GM18861 (cell line): Measurements from ENCODE around the gene PSAPL1.

Source experiments
- ATAC-seq: cut with Tn5 transposase; IDR thresholded peaks from one replicate; pipeline ENCODE4 v1.9.1; 2021; ENCODE audit not compliant: unreplicated experiment

PSAPL1 gene

GRCh38 chr4:7420661-7421040 lies 14.1 kb downstream of the PSAPL1 start:
- no peak for ATAC-seq

DNA sequence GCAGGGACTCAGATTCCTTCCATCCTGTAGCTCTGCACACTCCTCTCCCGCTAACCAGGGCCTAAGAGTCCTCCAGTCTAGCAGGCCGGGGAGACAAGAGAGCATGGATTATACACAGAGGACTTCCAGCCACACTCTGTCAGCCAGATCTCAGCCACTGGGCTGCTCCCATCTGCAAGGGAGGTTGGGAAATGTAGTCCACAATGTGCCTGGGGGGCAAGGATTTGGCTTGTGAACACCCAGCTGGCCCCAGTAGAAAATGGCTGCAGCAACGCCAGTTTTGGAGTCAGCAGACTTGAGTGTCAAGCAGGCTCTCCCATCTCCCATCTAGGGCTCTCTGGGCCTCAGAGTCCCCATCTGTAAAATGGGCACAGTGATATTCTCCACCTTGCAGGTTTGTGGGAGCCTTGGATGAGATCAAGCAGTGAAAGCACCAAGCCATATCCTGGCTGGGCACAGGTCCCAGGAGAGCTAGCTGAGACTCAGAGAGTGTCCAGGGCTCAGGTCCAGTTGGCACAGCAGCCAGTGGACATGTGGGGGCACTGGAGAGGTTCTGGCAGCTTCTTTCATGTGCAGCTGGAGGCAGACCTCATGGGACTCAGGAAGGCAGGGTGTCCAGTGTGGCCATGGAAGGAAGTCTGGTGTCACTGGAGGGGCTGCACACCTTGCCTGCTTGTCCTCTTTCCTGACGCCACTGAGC lies 14.6 kb downstream of the PSAPL1 start:
- ATAC-seq = no peak

GRCh38 chr4:7418131-7418943 lies 16.4 kb downstream of the PSAPL1 start:
- no peak for ATAC-seq

- ATAC-seq = no peak
These were observed 17.1 kb downstream of the PSAPL1 start for GRCh38 chr4:7417639-7418038.

- no peak for ATAC-seq
These were observed 17.8 kb downstream of the PSAPL1 start for GRCh38 chr4:7416745-7417432.

DNA sequence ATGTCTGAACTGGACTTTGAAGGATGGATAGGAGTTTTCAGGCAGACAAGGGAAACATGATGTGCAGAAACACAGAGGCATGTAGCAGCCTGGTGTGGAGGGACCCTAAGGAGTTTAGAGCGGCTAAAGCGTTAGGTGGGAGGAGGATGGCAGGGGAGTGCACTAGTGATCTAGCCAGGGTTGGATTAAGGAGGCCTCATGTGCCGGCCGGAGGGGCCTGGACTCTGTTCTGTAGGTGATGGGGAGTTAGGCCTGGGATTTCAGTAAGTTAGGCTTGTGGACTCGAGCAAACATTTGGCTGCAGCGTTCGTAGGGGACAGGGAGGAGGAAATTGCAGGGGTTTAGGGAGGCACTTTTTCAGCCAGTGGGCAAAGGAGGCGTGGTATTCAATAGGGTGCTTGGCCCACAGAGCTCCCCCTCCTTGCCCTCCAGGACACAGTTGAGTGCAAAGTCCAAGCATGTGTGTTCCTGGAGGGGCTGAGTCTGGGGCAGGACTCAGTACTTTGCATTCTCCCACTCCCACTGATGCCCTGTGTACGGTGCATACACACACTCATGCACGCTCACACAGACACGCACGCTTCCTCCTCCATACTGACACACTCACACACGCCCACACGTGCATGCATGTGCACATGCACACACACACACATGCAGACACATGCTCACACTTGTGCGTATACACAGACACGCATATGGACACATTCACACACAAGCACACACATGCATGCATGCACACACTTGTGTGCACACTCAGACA lies 18.6 kb downstream of the PSAPL1 start:
- no peak for ATAC-seq

DNA sequence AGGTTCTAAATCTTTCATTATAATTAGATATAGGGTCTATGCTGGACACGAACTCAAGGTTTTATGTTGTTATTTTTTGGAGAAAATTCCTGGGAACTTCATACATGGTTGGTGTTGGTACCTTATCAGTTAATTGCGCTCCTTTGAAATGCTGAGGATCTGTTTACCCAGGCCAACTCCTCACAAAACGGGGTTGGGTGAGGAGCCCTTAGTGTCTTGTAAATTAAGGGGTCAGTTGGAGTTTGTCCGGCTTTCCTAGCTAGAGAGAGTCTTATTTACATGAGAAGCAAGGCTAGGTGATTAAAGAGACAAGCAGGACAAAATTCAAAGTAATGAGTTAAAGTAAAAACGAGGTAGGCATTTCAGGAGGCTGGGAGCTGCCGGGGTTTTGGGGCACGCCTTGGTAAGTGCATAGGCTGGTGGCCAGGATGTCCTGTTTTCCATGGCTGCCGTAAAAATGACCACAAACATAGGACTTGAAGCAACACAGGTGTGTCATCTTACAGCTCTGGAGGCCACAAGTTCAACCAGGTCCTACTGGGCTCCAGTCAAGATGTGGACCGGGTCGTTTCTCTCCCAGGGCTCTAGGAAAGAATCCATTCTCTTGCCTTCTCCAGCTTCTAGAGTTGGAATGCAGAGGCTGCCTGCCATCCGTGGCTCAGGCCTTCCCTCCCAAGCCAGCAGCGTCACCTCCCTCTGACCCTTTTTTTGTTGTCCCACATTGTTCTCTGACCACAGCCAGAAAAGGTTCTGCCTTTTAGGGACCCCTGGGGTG lies 19.8 kb downstream of the PSAPL1 start:
- ATAC-seq = no peak

GRCh38 chr4:7414046-7414445 lies 20.7 kb downstream of the PSAPL1 start:
- peak; percentile 14 for ATAC-seq

GRCh38 chr4:7412554-7412912 lies 22.2 kb downstream of the PSAPL1 start:
- ATAC-seq = no peak

DNA sequence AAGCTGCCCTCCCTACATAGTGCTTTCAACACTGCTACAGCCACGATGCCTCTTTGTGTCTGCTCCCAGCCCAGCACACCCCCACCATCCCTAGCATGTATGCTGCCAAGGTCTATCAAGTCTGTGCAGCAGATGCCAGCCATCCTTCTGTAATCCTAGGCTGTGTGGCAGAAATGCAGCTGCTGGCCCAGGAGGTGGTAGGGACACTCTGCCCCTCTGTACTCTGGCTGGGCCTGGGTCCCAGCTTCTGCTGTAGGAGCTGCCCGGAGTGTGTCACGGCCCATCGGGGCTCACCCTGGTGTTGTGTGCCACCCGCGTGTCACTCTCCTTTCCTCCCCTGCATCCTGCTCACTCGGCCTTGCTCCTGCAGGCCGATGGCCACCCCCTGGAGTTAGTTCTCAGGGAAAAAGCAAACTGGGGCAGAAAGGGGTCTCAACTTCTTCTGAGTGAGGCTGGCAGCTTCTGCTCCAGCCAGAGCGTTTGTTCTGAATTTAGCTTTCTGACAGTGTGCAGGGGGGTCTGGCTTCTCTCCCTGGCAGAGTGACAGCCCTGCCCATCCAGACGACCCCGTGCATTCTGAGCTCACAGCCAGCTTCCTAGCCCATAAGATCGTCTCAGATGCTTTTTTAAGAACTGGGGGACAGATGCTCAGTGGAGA lies 22.7 kb downstream of the PSAPL1 start:
- ATAC-seq = no peak

GRCh38 chr4:7411491-7411890 lies 23.2 kb downstream of the PSAPL1 start:
- no peak for ATAC-seq

DNA sequence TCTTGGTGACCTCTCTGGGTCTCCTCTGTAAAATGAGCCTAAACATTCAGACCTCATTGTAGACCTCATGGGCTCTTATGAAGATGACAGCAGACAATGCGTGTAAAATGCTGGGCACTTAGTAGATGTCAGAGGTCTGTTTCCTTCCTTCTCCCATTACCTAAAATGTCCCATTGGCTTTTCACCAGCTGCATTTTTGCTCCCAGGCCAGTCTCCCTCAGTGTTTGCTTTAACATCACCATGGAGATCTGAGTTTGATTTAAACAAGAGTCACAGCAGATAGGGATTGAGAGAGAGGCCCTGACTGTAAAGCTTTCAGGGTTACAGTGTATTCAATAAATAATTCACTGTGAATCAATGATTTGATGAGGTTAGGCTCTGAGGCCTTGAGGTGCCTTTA lies 24.3 kb downstream of the PSAPL1 start:
- no peak for ATAC-seq

GRCh38 chr4:7408166-7408565 lies 26.6 kb downstream of the PSAPL1 start:
- no peak for ATAC-seq

DNA sequence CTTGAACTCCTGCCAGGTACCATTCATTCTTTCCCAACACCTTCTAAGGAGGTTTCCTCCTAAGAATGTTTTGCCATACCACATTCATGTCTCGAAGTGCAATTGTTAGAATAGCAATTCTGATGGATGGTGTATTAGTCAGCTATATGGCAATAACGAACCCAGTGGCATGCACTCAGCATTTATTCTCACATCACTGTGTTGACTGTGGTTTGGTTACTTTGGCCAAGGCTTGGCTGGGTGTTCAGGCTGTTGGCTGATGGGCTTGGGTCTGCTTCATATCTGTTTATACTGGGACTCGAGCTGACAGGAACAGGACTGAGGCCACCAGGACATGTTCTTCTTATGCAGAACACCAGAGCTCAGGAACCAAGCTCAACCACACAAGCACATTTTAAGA lies 31.7 kb downstream of the PSAPL1 start:
- ATAC-seq = no peak

- no peak for ATAC-seq
These were observed 32.2 kb downstream of the PSAPL1 start for GRCh38 chr4:7402526-7402925.

DNA sequence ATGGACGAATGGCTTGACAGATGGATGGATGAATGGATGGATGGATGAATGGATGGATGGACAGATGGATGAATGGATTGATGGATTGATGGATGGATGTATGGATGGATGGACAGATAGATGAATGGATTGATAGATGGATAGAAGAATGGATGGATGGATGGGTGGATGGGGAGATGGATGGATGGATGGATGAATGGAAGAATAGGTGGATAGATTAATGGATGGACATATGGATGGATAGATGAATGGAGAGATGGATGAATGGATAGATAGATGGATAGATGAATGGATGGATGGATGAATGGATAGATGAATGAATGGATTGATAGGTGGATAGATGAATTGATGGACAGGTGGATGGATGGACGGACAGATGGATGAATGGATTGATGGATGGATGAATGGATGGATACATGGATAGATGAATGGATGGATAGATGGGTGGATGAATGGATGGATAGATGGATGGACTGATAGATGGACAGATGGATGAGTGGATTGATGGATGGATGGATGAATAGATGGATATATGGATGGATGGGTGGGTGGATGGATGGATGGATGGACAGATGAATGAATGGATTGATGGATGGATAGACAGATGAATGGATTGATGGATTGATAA lies 33.9 kb downstream of the PSAPL1 start:
- ATAC-seq = no peak

- no peak for ATAC-seq
These were observed 35.1 kb downstream of the PSAPL1 start for GRCh38 chr4:7399440-7400234.

GRCh38 chr4:7398788-7399439 lies 35.8 kb downstream of the PSAPL1 start:
- no peak for ATAC-seq
